HepG2 (cell line): ENCODE data around the gene ARVCF. TPM values are rescaled to one million over a fixed set of nuclear protein-coding genes. Genes with fewer than 3 reads are reported as not detected.

ENCODE experiments used
- ATF7 ChIP-seq, 2 experiments: fragments of 450-650 bp in 1 of 2; sonication (generic) in 1 of 2; formaldehyde crosslinking in 1 of 2; IDR thresholded peaks; 2 replicates each; pipeline versions ENCODE4 v1.4.0 to v1.6.1; 2016 to 2020; ENCODE audit warnings: antibody characterized with exemption in 1 of 2, mild to moderate bottlenecking in 1 of 2, missing genetic modification reagents in 1 of 2
- ERF ChIP-seq: IDR thresholded peaks from 2 replicates; pipeline ENCODE4 v1.6.1; 2018; ENCODE audit warnings: missing biosample characterization, missing genetic modification reagents
- GLI4 ChIP-seq: sonication (generic); formaldehyde crosslinking; IDR thresholded peaks from 2 replicates; pipeline ENCODE4 v1.5.1; 2020; ENCODE audit warnings: missing genetic modification reagents, mild to moderate bottlenecking, moderate library complexity, borderline replicate concordance
- NR2F1 ChIP-seq, 2 experiments: fragments of 450-650 bp in 1 of 2; formaldehyde crosslinking in 1 of 2; IDR thresholded peaks; 2 replicates each; pipeline versions ENCODE4 v1.5.0 to v1.6.1; 2016 to 2020; ENCODE audit warnings: mild to moderate bottlenecking in 1 of 2, missing compliant biosample characterization in 1 of 2, missing genetic modification reagents in 1 of 2, moderate library complexity in 1 of 2
- NR2F6 ChIP-seq, 2 experiments: IDR thresholded peaks; 2 replicates each; pipeline ENCODE4 v1.6.1; 2016; ENCODE audit warnings: antibody characterized with exemption in 1 of 2, mild to moderate bottlenecking in 1 of 2
- RARG ChIP-seq: sonication (generic); formaldehyde crosslinking; IDR thresholded peaks from 2 replicates; pipeline ENCODE4 v1.4.0; 2020; ENCODE audit warnings: low read depth, mild to moderate bottlenecking, missing genetic modification reagents
- RFX5 ChIP-seq: IDR thresholded peaks from 2 replicates; pipeline ENCODE4 v1.6.1; 2011; ENCODE audit warnings: low read depth, low read length, improper control_type of control experiment
- SCMH1 ChIP-seq: sonication (generic); formaldehyde crosslinking; IDR thresholded peaks from 2 replicates; pipeline ENCODE4 v1.9.0; 2021; ENCODE audit warnings: missing genetic modification reagents, mild to moderate bottlenecking, borderline replicate concordance
- ZBTB39 ChIP-seq: sonication (generic); formaldehyde crosslinking; IDR thresholded peaks from 2 replicates; pipeline ENCODE4 v1.5.0; 2020; ENCODE audit warnings: missing genetic modification reagents
- ZFP90 ChIP-seq: sonication (generic); formaldehyde crosslinking; IDR thresholded peaks from 2 replicates; pipeline ENCODE4 v1.8.0; 2022; ENCODE audit warnings: missing genetic modification reagents, mild to moderate bottlenecking, inconsistent platforms, borderline replicate concordance
- ZKSCAN1 ChIP-seq: fragments of 150-350 bp; IDR thresholded peaks from 2 replicates; pipeline ENCODE4 v1.6.1; 2014; ENCODE audit warnings: low read length
- ZNF138 ChIP-seq: sonication (generic); formaldehyde crosslinking; IDR thresholded peaks from 2 replicates; pipeline ENCODE4 v1.5.0; 2020; ENCODE audit warnings: mild to moderate bottlenecking, low read depth, missing genetic modification reagents
- ZNF740 ChIP-seq: sonication (generic); formaldehyde crosslinking; IDR thresholded peaks from 2 replicates; pipeline ENCODE4 v1.4.0; 2020; ENCODE audit warnings: missing genetic modification reagents
- ZSCAN20 ChIP-seq: sonication (generic); formaldehyde crosslinking; IDR thresholded peaks from 2 replicates; pipeline ENCODE4 v1.4.0; 2020; ENCODE audit warnings: missing genetic modification reagents, mild to moderate bottlenecking, borderline replicate concordance
- polyA plus RNA-seq, 8 experiments: library from polyadenylated mRNA; depleted of rRNA in 3 of 8; stranded (reverse) in 7 of 8; unstranded in 1 of 8; fragments of >200 nt; fragmentation: Illumina TruSeq in 4 of 8; extraction: Trizol in 4 of 8; gene quantifications; 2 replicates each; pipeline versions ENCODE4 v1.2.1 to v1.2.3, GENCODE V29; 2011 to 2016; ENCODE audit warnings: low read depth in 4 of 8, missing spikeins in 1 of 8, mixed read lengths in 1 of 8; ENCODE audit not compliant: insufficient read depth in 1 of 8
- total RNA-seq, 5 experiments: library from RNA; depleted of rRNA; stranded (reverse); fragments of >200 nt; fragmentation: Illumina TruSeq; extraction: Trizol; gene quantifications; 2 replicates each; pipeline ENCODE4 v1.2.3, GENCODE V29; 2016; ENCODE audit warnings: low read depth in 1 of 5
- TF ChIP-seq, protein P1 (sequence below): IDR thresholded peaks from 2 replicates; pipeline ENCODE4 v1.6.1; 2016; ENCODE audit warnings: low read depth, control low read depth

ARVCF gene
- total and polyA plus RNA-seq, 2 of the 13 experiments (the other 11 are each of a cell fraction or from before 2014, with no cell fraction given) = 16.4 to 17.7 TPM

GRCh38 chr22:19960491-19961200, 56.0 kb downstream of the ARVCF start (continued):
- TF ChIP-seq, protein P1, sequence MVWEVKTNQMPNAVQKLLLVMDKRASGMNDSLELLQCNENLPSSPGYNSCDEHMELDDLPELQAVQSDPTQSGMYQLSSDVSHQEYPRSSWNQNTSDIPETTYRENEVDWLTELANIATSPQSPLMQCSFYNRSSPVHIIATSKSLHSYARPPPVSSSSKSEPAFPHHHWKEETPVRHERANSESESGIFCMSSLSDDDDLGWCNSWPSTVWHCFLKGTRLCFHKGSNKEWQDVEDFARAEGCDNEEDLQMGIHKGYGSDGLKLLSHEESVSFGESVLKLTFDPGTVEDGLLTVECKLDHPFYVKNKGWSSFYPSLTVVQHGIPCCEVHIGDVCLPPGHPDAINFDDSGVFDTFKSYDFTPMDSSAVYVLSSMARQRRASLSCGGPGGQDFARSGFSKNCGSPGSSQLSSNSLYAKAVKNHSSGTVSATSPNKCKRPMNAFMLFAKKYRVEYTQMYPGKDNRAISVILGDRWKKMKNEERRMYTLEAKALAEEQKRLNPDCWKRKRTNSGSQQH (CRISPR knock-in tag) = no peak
- no peak for TF ChIP-seq ERF (CRISPR knock-in tag)
- no peak for TF ChIP-seq RFX5
- peak in 1 of 2 experiments; percentile 44; a peak in 1 of 4 replicates for TF ChIP-seq NR2F1 (CRISPR knock-in tag; IDR thresholded peaks at IDR 0.05)
- TF ChIP-seq SCMH1 (CRISPR knock-in tag) = no peak
- no peak for TF ChIP-seq RARG (CRISPR knock-in tag)
- no peak for TF ChIP-seq ZSCAN20 (CRISPR knock-in tag)
- 0 out of 2 replicates have a peak, but pooled peaks have one; percentile 40 for TF ChIP-seq ZNF740 (CRISPR knock-in tag)
- no peak for TF ChIP-seq ATF7 (IDR thresholded peaks at IDR 0.05)
- no peak for TF ChIP-seq ATF7 (CRISPR knock-in tag; IDR thresholded peaks at IDR 0.05)
- TF ChIP-seq ZNF138 (CRISPR knock-in tag) = no peak
- TF ChIP-seq ZFP90 (CRISPR knock-in tag) = no peak
- TF ChIP-seq NR2F6 (IDR thresholded peaks at IDR 0.05) = peak; percentile 37; the same call in 1 of the 2 replicates
- peak; percentile 20; the same call in 1 of the 2 replicates for TF ChIP-seq NR2F6 (CRISPR knock-in tag; IDR thresholded peaks at IDR 0.05)
- no peak for TF ChIP-seq ZKSCAN1
- TF ChIP-seq ZBTB39 = no peak
- no peak for TF ChIP-seq GLI4 (CRISPR knock-in tag)
